HG02798 (cell line): ENCODE measurements around the gene SNX9.
"Not testable (repeated sequence)": the region's sequence is repeated elsewhere in the genome, so short reads cannot be mapped to it uniquely, and the experiment has no call there.

ENCODE experiments used
- ATAC-seq: cut with Tn5 transposase; IDR thresholded peaks from one replicate; pipeline ENCODE4 v1.9.1; 2021; ENCODE audit warnings: mild to moderate bottlenecking; ENCODE audit not compliant: unreplicated experiment, poor library complexity

SNX9 gene

GRCh38 chr6:157879873-157880254 is 56.8 kb downstream of the SNX9 start:
- ATAC-seq, result peak; percentile 48

GRCh38 chr6:157880534-157880933 is 57.5 kb downstream of the SNX9 start:
- no peak for ATAC-seq

GRCh38 chr6:157881342-157881741 is 58.3 kb downstream of the SNX9 start:
- no peak for ATAC-seq

- no peak for ATAC-seq
Observed at GRCh38 chr6:157884756-157885155, 61.7 kb downstream of the SNX9 start.

GRCh38 chr6:157885211-157885788 is 62.3 kb downstream of the SNX9 start:
- no peak for ATAC-seq

- no peak for ATAC-seq
Observed at GRCh38 chr6:157885876-157886275, 62.8 kb downstream of the SNX9 start.

GRCh38 chr6:157887892-157888291 is 64.8 kb downstream of the SNX9 start:
- peak; percentile 69 for ATAC-seq

GRCh38 chr6:157891544-157892362 is 68.7 kb downstream of the SNX9 start:
- ATAC-seq, result no peak

GRCh38 chr6:157892363-157892877 is 69.4 kb downstream of the SNX9 start:
- no peak for ATAC-seq

- no peak for ATAC-seq
Observed at GRCh38 chr6:157893238-157893637, 70.2 kb downstream of the SNX9 start.

- ATAC-seq, result no peak
Observed at GRCh38 chr6:157895585-157895984, 72.5 kb downstream of the SNX9 start.

GRCh38 chr6:157896932-157897331 is 73.9 kb downstream of the SNX9 start:
- ATAC-seq, result no peak

GRCh38 chr6:157898169-157898568 is 75.1 kb downstream of the SNX9 start:
- no peak for ATAC-seq

- no peak for ATAC-seq
Observed at GRCh38 chr6:157898640-157899039, 75.6 kb downstream of the SNX9 start.

- not testable (repeated sequence) for ATAC-seq
Observed at GRCh38 chr6:157900262-157900661, 77.2 kb downstream of the SNX9 start.

- ATAC-seq, result not testable (repeated sequence)
Observed at GRCh38 chr6:157900751-157901150, 77.7 kb downstream of the SNX9 start.

- no peak for ATAC-seq
Observed at GRCh38 chr6:157904999-157905398, 82.0 kb downstream of the SNX9 start.

GRCh38 chr6:157905590-157906342 is 82.7 kb downstream of the SNX9 start:
- no peak for ATAC-seq

GRCh38 chr6:157906537-157907061 is 83.6 kb downstream of the SNX9 start:
- no peak for ATAC-seq

GRCh38 chr6:157907651-157908050 is 84.6 kb downstream of the SNX9 start:
- ATAC-seq, result no peak
